DND-41 (cell line): ENCODE measurements around the gene ETF1.

Source experiments
- ATAC-seq: fragments of 200-7000 bp; cut with Tn5 transposase; 3 replicates; pipeline ENCODE4 v1.9.1; 2021; ENCODE audit warnings: low read depth; ENCODE audit not compliant: insufficient read depth
- DNase-seq: peaks from one replicate; pipeline ENCODE4 v3.0.0-alpha.2; 2020
- H2AFZ ChIP-seq: 2 replicates; pipeline ENCODE4 v1.6.0; 2012; ENCODE audit warnings: low read depth, low read length
- H3K27ac ChIP-seq: 2 replicates; pipeline ENCODE4 v1.5.1; 2012; ENCODE audit warnings: low read length, inconsistent platforms
- H3K27me3 ChIP-seq: fragments of 200-600 bp; sonication (generic); 2 replicates; pipeline ENCODE4 v1.6.0; 2012; ENCODE audit warnings: low read length, mild to moderate bottlenecking, inconsistent platforms; ENCODE audit not compliant: insufficient read depth, poor library complexity
- H3K36me3 ChIP-seq: 2 replicates; pipeline ENCODE4 v1.5.1; 2012; ENCODE audit warnings: low read length, inconsistent platforms; ENCODE audit not compliant: insufficient read depth
- H3K4me1 ChIP-seq: 2 replicates; pipeline ENCODE4 v1.5.1; 2012; ENCODE audit warnings: mild to moderate bottlenecking, low read length; ENCODE audit not compliant: insufficient read depth
- H3K4me2 ChIP-seq: 2 replicates; pipeline ENCODE4 v1.6.0; 2012; ENCODE audit warnings: mild to moderate bottlenecking, moderate library complexity, low read length, inconsistent platforms; ENCODE audit not compliant: insufficient read depth
- H3K4me3 ChIP-seq, 2 experiments: fragments of 200-600 bp in 1 of 2; shearing (Covaris generic) in 1 of 2; 2 replicates each; pipeline ENCODE4 v1.5.1; 2012 to 2016; ENCODE audit warnings: inconsistent platforms in 2 of 2, low read length in 2 of 2, mild to moderate bottlenecking in 2 of 2, low read depth in 1 of 2, moderate library complexity in 1 of 2
- H3K79me2 ChIP-seq: 2 replicates; pipeline ENCODE4 v1.6.0; 2012; ENCODE audit warnings: low read length, inconsistent platforms; ENCODE audit not compliant: insufficient read depth
- H3K9ac ChIP-seq: 2 replicates; pipeline ENCODE4 v1.6.0; 2012; ENCODE audit warnings: low read depth, mild to moderate bottlenecking, inconsistent platforms, low read length, moderate library complexity
- H3K9me3 ChIP-seq: 2 replicates; pipeline ENCODE4 v1.5.1; 2012; ENCODE audit warnings: low read length, moderate library complexity, mild to moderate bottlenecking, inconsistent platforms; ENCODE audit not compliant: insufficient read depth, severe bottlenecking
- H4K20me1 ChIP-seq: 2 replicates; pipeline ENCODE4 v1.6.0; 2012; ENCODE audit warnings: low read length; ENCODE audit not compliant: insufficient read depth
- EZH2 ChIP-seq: IDR thresholded peaks from 3 replicates; pipeline ENCODE4 v1.6.1; 2012; ENCODE audit warnings: borderline replicate concordance, low read depth, mild to moderate bottlenecking, moderate library complexity, low read length, inconsistent platforms; ENCODE audit not compliant: severe bottlenecking
- TF ChIP-seq, protein P1 (sequence below): IDR thresholded peaks from 2 replicates; pipeline ENCODE4 v1.5.1; 2012; ENCODE audit warnings: borderline replicate concordance, low read length, moderate library complexity, mild to moderate bottlenecking; ENCODE audit not compliant: poor library complexity, severe bottlenecking; ENCODE audit errors: extremely low read depth

Gene ETF1

GRCh38 chr5:138529812-138530211 is 13.2 kb downstream of the ETF1 start:
- ATAC-seq (no peak), DNase-seq (no peak)
- H2AFZ ChIP-seq: no peak overlapping the region
- peaks cover 70% of the 10 kb centered on the region for H3K36me3 ChIP-seq
- H3K79me2 ChIP-seq: peaks cover 97% of the 10 kb centered on the region
- no peak overlapping the region for H3K9ac ChIP-seq
- no peaks in the 10 kb centered on the region for H3K4me1 ChIP-seq
- H3K27me3 ChIP-seq: no peaks in the 10 kb centered on the region
- H4K20me1 ChIP-seq: peaks cover 79% of the 10 kb centered on the region
- H3K4me3 ChIP-seq: no peak overlapping the region
- no peak overlapping the region for H3K4me2 ChIP-seq
- TF ChIP-seq, protein P1, sequence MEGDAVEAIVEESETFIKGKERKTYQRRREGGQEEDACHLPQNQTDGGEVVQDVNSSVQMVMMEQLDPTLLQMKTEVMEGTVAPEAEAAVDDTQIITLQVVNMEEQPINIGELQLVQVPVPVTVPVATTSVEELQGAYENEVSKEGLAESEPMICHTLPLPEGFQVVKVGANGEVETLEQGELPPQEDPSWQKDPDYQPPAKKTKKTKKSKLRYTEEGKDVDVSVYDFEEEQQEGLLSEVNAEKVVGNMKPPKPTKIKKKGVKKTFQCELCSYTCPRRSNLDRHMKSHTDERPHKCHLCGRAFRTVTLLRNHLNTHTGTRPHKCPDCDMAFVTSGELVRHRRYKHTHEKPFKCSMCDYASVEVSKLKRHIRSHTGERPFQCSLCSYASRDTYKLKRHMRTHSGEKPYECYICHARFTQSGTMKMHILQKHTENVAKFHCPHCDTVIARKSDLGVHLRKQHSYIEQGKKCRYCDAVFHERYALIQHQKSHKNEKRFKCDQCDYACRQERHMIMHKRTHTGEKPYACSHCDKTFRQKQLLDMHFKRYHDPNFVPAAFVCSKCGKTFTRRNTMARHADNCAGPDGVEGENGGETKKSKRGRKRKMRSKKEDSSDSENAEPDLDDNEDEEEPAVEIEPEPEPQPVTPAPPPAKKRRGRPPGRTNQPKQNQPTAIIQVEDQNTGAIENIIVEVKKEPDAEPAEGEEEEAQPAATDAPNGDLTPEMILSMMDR: no peak
- no peak for TF ChIP-seq EZH2
- H3K9me3 ChIP-seq: no peaks in the 10 kb centered on the region
- H3K27ac ChIP-seq: no peak overlapping the region

DNA sequence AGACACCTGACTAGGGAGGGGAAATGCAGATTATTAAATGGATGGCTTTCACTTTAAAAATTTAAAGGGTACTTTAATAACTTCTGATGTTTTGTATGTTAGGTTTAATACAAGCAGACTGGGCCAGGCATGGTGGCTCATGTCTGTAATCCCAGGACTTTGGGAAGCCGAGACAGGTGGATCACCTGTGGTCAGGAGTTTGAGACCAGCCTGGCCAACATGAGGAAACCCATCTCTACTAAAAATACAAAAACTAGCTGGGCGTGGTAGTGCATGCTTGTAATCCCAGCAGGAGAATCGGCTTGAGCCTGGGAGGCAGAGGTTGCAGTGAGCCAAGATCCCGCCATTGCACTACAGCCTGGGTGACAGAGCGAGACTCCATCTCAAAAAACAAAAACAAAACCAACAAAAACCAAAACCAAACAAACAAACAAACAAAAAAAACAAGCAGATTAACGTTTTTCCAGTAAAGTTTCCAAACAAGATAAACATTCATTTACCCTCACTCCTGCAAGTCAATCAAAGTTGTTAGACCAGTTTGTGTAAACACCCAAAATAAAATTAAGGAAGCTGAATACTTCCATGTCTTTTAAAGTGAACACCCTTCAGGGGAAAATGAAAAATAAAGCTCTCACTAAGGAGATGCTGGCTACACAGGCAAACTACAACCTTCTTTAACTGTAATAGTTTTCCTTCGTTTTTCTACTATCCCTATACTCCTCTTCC is 14.1 kb downstream of the ETF1 start:
- no peak overlapping the region for H3K4me2 ChIP-seq
- peaks cover 73% of the 10 kb centered on the region for H4K20me1 ChIP-seq
- no peak overlapping the region for H3K9ac ChIP-seq

GRCh38 chr5:138528208-138528607 is 14.8 kb downstream of the ETF1 start:
- no peak for TF ChIP-seq EZH2
- TF ChIP-seq, protein P1: no peak
- Histone ChIP-seq H3K4me3 (no peak overlapping the region), H3K79me2 (peaks cover 94% of the 10 kb centered on the region), H3K36me3 (peaks cover 63% of the 10 kb centered on the region), H3K27ac (no peak overlapping the region), H3K27me3 (no peaks in the 10 kb centered on the region), H3K4me1 (no peaks in the 10 kb centered on the region), H3K4me2 (no peak overlapping the region), H3K9ac (no peak overlapping the region), H2AFZ (no peak overlapping the region), H3K9me3 (no peaks in the 10 kb centered on the region), H4K20me1 (peaks cover 69% of the 10 kb centered on the region)
- ATAC-seq (no peak), DNase-seq (no peak)

More for the DNA sequence above, 14.1 kb downstream of the ETF1 start:
- no peak for ATAC-seq
- no peak overlapping the region; the same call in 1 of the 2 replicates for H3K27ac ChIP-seq
- no peaks in the 10 kb centered on the region for H3K4me1 ChIP-seq
- DNase-seq: no peak
- no peaks in the 10 kb centered on the region for H3K9me3 ChIP-seq
- no peak overlapping the region for H3K4me3 ChIP-seq
- peaks cover 94% of the 10 kb centered on the region for H3K79me2 ChIP-seq
- H3K36me3 ChIP-seq: peaks cover 66% of the 10 kb centered on the region
- H2AFZ ChIP-seq: no peak overlapping the region
- no peaks in the 10 kb centered on the region for H3K27me3 ChIP-seq
- TF ChIP-seq, protein P1: no peak
- TF ChIP-seq EZH2: no peak

- H3K4me1 ChIP-seq: no peaks in the 10 kb centered on the region
- no peak overlapping the region for H3K4me3 ChIP-seq
- no peak overlapping the region for H3K27ac ChIP-seq
- H3K4me2 ChIP-seq: no peak overlapping the region
- no peak overlapping the region for H2AFZ ChIP-seq
- H3K79me2 ChIP-seq: peaks cover 94% of the 10 kb centered on the region
- ATAC-seq: no peak
- H3K9ac ChIP-seq: no peak overlapping the region
- TF ChIP-seq EZH2: no peak
- TF ChIP-seq, protein P1: no peak
- H3K36me3 ChIP-seq: peaks cover 53% of the 10 kb centered on the region
- H3K27me3 ChIP-seq: no peaks in the 10 kb centered on the region
- no peak for DNase-seq
- no peaks in the 10 kb centered on the region for H3K9me3 ChIP-seq
- H4K20me1 ChIP-seq: peaks cover 59% of the 10 kb centered on the region
These were observed 15.9 kb downstream of the ETF1 start for GRCh38 chr5:138527170-138527569.
